Right forelimb (tissue), 1 donor: ENCODE data around the gene SDF4.

Experiments
- DNase-seq: peaks from one replicate; pipeline ENCODE4 v3.0.0-alpha.2; 2018

SDF4 gene

GRCh38 chr1:1240822-1241587 is 9.2 kb upstream of the SDF4 start:
- no peak for DNase-seq

GRCh38 chr1:1240348-1240732 is 8.5 kb upstream of the SDF4 start:
- DNase-seq: no peak

- DNase-seq: no peak
Observed at GRCh38 chr1:1239614-1240347, 8.0 kb upstream of the SDF4 start.

GRCh38 chr1:1239227-1239613 is 7.4 kb upstream of the SDF4 start:
- DNase-seq: no peak

GRCh38 chr1:1238702-1239178 is 6.9 kb upstream of the SDF4 start:
- DNase-seq: no peak

- DNase-seq: no peak
Observed at GRCh38 chr1:1237874-1238701, 6.3 kb upstream of the SDF4 start.

- no peak for DNase-seq
Observed at GRCh38 chr1:1236945-1237873, 5.4 kb upstream of the SDF4 start.

- no peak for DNase-seq
Observed at GRCh38 chr1:1236176-1236763, 4.5 kb upstream of the SDF4 start.

GRCh38 chr1:1235016-1235744 is 3.4 kb upstream of the SDF4 start:
- no peak for DNase-seq

GRCh38 chr1:1234180-1234808 is 2.5 kb upstream of the SDF4 start:
- no peak for DNase-seq

- no peak for DNase-seq
Observed at GRCh38 chr1:1233567-1233892, 1.7 kb upstream of the SDF4 start.

GRCh38 chr1:1232796-1233566 is 1.2 kb upstream of the SDF4 start:
- DNase-seq: no peak

- DNase-seq: no peak
Observed at GRCh38 chr1:1232208-1232795, 501 bp upstream of the SDF4 start, which contains the start of gene B3GALT6. Gene B3GALT6, plus strand, starts transcription at chr1:1232237. Its CDS starts 42 bp downstream, at chr1:1232279.

- DNase-seq: no peak
Observed at GRCh38 chr1:1230656-1231399, 973 bp downstream of the SDF4 start.

GRCh38 chr1:1229770-1230169 is 2.0 kb downstream of the SDF4 start:
- DNase-seq: no peak

GRCh38 chr1:1228596-1229321 is 3.0 kb downstream of the SDF4 start:
- DNase-seq: no peak

GRCh38 chr1:1228187-1228586 is 3.6 kb downstream of the SDF4 start:
- DNase-seq: no peak

- DNase-seq: no peak
Observed at GRCh38 chr1:1227386-1227785, 4.4 kb downstream of the SDF4 start.
